ENCODE results near the gene TMEM184C.

DNA sequence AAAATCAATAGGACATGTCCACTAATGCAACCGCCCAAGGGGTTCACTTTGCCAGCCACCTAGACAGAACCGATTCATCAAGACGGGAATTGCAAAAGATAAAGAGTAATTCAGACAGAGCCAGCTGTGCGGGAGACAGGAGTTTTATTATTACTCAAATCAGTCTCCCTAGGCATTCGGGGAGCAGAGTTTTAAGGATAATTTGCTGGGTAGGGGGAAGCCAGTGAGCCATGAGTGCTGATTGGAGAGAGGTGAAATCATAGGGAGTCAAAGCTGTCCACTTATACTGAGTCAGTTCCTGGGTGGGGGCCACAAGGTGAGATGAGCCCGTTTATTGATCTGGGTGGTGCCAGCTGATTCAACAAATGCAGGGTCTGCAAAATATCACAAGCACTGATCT is 8.5 kb downstream of the TMEM184C start:
- TF ChIP-seq, protein P1, sequence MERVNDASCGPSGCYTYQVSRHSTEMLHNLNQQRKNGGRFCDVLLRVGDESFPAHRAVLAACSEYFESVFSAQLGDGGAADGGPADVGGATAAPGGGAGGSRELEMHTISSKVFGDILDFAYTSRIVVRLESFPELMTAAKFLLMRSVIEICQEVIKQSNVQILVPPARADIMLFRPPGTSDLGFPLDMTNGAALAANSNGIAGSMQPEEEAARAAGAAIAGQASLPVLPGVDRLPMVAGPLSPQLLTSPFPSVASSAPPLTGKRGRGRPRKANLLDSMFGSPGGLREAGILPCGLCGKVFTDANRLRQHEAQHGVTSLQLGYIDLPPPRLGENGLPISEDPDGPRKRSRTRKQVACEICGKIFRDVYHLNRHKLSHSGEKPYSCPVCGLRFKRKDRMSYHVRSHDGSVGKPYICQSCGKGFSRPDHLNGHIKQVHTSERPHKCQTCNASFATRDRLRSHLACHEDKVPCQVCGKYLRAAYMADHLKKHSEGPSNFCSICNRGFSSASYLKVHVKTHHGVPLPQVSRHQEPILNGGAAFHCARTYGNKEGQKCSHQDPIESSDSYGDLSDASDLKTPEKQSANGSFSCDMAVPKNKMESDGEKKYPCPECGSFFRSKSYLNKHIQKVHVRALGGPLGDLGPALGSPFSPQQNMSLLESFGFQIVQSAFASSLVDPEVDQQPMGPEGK (CRISPR knock-in tag; IDR thresholded peaks at IDR 0.05; ENCODE audit: borderline replicate concordance), result no peak
- TF ChIP-seq ZNF70 (CRISPR knock-in tag; IDR thresholded peaks at IDR 0.05), result no peak
- TF ChIP-seq, protein P2, sequence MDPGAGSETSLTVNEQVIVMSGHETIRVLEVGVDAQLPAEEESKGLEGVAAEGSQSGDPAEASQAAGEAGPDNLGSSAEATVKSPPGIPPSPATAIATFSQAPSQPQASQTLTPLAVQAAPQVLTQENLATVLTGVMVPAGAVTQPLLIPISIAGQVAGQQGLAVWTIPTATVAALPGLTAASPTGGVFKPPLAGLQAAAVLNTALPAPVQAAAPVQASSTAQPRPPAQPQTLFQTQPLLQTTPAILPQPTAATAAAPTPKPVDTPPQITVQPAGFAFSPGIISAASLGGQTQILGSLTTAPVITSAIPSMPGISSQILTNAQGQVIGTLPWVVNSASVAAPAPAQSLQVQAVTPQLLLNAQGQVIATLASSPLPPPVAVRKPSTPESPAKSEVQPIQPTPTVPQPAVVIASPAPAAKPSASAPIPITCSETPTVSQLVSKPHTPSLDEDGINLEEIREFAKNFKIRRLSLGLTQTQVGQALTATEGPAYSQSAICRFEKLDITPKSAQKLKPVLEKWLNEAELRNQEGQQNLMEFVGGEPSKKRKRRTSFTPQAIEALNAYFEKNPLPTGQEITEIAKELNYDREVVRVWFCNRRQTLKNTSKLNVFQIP (CRISPR knock-in tag; IDR thresholded peaks at IDR 0.05; ENCODE audit: borderline replicate concordance, low read depth), result no peak
- TF ChIP-seq ARNTL (CRISPR knock-in tag; IDR thresholded peaks at IDR 0.05; ENCODE audit: borderline replicate concordance, low read depth), result no peak
- TF ChIP-seq CSDC2 (CRISPR knock-in tag; IDR thresholded peaks at IDR 0.05), result no peak
- TF ChIP-seq TSHZ2 (CRISPR knock-in tag; IDR thresholded peaks at IDR 0.05), result no peak
- TF ChIP-seq RARB (CRISPR knock-in tag; IDR thresholded peaks at IDR 0.05), result no peak
- TF ChIP-seq TCF4 (CRISPR knock-in tag; IDR thresholded peaks at IDR 0.05; ENCODE audit: borderline replicate concordance), result no peak
